Measurements from ENCODE around the gene GPR150. TPM values are rescaled to one million over a fixed set of nuclear protein-coding genes. Genes with fewer than 3 reads are reported as not detected.

Gene GPR150
- total and polyA plus RNA-seq, 2 of the 13 experiments (the other 11 are each of a cell fraction or from before 2014, with no cell fraction given), result 0.03 TPM; not detected in 1

DNA sequence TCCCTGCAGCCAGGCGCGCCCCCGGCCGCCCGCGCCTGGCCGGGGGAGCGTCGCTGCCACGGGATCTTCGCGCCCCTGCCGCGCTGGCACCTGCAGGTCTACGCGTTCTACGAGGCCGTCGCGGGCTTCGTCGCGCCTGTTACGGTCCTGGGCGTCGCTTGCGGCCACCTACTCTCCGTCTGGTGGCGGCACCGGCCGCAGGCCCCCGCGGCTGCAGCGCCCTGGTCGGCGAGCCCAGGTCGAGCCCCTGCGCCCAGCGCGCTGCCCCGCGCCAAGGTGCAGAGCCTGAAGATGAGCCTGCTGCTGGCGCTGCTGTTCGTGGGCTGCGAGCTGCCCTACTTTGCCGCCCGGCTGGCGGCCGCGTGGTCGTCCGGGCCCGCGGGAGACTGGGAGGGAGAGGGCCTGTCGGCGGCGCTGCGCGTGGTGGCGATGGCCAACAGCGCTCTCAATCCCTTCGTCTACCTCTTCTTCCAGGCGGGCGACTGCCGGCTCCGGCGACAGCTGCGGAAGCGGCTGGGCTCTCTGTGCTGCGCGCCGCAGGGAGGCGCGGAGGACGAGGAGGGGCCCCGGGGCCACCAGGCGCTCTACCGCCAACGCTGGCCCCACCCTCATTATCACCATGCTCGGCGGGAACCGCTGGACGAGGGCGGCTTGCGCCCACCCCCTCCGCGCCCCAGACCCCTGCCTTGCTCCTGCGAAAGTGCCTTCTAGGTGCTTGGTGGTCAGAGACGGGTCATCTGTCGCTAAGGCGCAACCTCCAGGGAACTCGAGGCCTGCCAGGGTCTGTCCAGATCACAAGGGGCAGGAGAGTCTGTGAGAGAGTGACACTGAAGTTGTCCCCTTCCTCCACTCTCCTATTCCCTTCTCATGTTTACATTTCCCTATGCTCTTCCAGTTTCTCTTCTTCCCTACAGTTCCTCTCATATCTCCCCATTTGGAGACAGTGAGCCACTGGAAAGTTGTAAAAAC is 1.3 kb downstream of the GPR150 start (continued):
- TF ChIP-seq SALL1 (CRISPR knock-in tag; IDR thresholded peaks at IDR 0.05) (peak; percentile 49; the same call in 1 of the 2 replicates), ZSCAN9 (CRISPR knock-in tag; IDR thresholded peaks at IDR 0.05; ENCODE audit: borderline replicate concordance) (no peak), TARDBP (CRISPR knock-in tag; IDR thresholded peaks at IDR 0.05) (no peak), REL (CRISPR knock-in tag; conservative IDR thresholded peaks at IDR 0.05) (0 out of 2 replicates have a peak, but pooled peaks have one; percentile 43), SETDB1 (CRISPR knock-in tag; IDR thresholded peaks at IDR 0.05; ENCODE audit: borderline replicate concordance) (no peak), POGZ (CRISPR knock-in tag; IDR thresholded peaks at IDR 0.05) (0 out of 2 replicates have a peak, but pooled peaks have one; percentile 25), NONO (IDR thresholded peaks at IDR 0.05) (no peak), NONO (CRISPR knock-in tag; conservative IDR thresholded peaks at IDR 0.05) (peak; percentile 56; the same call in 1 of the 2 replicates), ZNF414 (CRISPR knock-in tag; IDR thresholded peaks at IDR 0.05) (peak; percentile 61; the same call in 1 of the 2 replicates), RERE (CRISPR knock-in tag; IDR thresholded peaks at IDR 0.05; ENCODE audit: low read depth) (no peak), PBX2 (CRISPR knock-in tag; IDR thresholded peaks at IDR 0.05) (no peak), ZMAT3 (CRISPR knock-in tag; conservative IDR thresholded peaks at IDR 0.05) (peak; percentile 49; the same call in 1 of the 2 replicates), FLYWCH1 (CRISPR knock-in tag; IDR thresholded peaks at IDR 0.05) (peak; percentile 33; the same call in 1 of the 2 replicates), ZNF274 (CRISPR knock-in tag; IDR thresholded peaks at IDR 0.05) (peak; percentile 57; the same call in 1 of the 2 replicates), FOXA3 (CRISPR knock-in tag; IDR thresholded peaks at IDR 0.05) (0 out of 2 replicates have a peak, but pooled peaks have one; percentile 11), HOXA5 (CRISPR knock-in tag; IDR thresholded peaks at IDR 0.05) (peak; percentile 40; the same call in 1 of the 2 replicates), ZNF205 (CRISPR knock-in tag; IDR thresholded peaks at IDR 0.05) (peak; percentile 64), ZNF761 (CRISPR knock-in tag; conservative IDR thresholded peaks at IDR 0.05) (peak; percentile 28; the same call in 1 of the 2 replicates), ZNF17 (CRISPR knock-in tag; IDR thresholded peaks at IDR 0.05) (no peak)
- TF ChIP-seq, protein P1, sequence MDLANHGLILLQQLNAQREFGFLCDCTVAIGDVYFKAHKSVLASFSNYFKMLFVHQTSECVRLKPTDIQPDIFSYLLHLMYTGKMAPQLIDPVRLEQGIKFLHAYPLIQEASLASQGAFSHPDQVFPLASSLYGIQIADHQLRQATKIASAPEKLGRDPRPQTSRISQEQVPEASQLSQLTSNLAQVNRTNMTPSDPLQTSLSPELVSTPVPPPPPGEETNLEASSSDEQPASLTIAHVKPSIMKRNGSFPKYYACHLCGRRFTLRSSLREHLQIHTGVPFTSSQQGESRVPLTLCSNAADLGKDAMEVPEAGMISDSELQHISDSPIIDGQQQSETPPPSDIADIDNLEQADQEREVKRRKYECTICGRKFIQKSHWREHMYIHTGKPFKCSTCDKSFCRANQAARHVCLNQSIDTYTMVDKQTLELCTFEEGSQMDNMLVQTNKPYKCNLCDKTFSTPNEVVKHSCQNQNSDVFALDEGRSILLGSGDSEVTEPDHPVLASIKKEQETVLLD (CRISPR knock-in tag; IDR thresholded peaks at IDR 0.05; ENCODE audit: low read depth), result peak; percentile 79; the same call in 1 of the 2 replicates
